Measurements from ENCODE around the gene LMAN1L.

Gene LMAN1L

DNA sequence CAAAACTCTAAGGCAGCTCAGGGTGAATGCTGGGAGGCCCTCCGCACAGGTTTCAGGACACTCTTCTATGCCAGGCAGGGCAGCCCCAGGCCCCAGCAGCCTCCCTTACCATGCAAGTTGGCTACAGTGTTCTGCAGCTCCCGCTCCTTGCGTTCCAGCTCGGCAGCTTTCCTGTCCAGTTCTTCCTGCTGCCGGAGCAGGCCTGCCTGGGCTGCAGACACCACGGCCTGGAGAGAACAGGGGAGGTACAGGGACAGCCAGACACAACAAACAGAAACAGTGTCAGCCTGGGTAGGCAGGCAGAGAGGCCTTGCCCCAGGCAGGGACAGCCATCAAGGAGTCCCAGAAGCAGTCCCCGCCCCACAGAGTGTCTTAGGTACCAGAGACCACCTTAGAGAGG lies 39.3 kb downstream of the LMAN1L start:
- no peak overlapping the region for H3K9ac ChIP-seq (ENCODE audit: low read depth, low read length)
- no peaks in the 10 kb centered on the region for H3K9me3 ChIP-seq (ENCODE audit: control insufficient read depth, insufficient read depth, low read length)
- no peaks in the 10 kb centered on the region; the same call in 1 of the 2 replicates for H3K36me3 ChIP-seq (ENCODE audit: insufficient read depth, low read length)
- H3K4me1 ChIP-seq (ENCODE audit: insufficient read depth, low read length) = no peaks in the 10 kb centered on the region

DNA sequence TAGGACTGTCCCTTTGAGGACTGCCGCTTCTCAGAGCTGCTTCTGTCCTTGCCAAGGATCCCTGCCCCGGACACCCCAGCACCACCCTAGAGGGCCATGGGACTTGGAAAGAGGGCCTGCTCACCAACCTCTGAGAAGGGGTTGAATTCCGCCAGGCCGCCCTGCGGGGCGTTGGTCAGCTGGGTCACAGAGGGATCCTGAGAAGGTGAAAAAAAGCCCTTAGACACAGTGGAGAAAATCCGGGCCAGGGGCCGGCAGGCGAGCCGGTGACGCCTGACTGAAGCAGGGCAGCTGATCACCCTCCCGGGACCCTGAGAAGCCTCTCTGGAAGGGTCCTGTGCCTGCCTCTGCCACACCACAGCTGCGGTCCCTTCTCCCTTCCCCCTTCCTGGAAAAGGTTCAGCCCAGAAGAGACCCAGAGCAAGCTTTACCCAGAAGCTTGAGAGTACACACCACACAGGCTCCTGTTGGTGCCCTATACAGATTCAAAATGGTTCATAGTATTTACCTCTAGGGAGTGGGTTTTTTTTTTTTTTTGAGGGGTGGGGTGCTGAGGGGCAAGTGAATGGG lies 41.9 kb downstream of the LMAN1L start:
- H3K36me3 ChIP-seq (ENCODE audit: insufficient read depth, low read length) = no peaks in the 10 kb centered on the region
- H3K9me3 ChIP-seq (ENCODE audit: control insufficient read depth, insufficient read depth, low read length) = no peaks in the 10 kb centered on the region
- H3K4me1 ChIP-seq (ENCODE audit: insufficient read depth, low read length) = no peaks in the 10 kb centered on the region
- no peak overlapping the region for H3K9ac ChIP-seq (ENCODE audit: low read depth, low read length)

DNA sequence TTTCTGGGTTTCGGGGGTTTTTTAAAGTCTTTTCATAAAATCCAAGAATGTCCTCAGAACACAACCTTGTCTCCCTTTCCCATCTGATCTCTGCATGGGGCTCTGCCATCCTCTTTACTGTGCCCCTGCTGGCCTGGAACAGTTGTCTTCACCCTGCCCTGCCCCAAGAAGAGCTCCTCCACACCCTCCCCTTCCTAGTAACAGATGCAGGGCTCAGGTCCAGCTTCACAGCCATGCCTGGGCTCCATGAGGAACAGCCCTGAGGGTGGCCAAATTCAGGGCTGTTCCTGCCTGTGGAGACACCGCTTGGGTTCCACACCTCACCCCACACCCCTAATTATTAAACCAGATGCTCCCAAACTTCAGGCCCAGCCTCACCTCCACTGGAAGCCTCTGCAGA lies 43.2 kb downstream of the LMAN1L start:
- Histone ChIP-seq H3K36me3 (ENCODE audit: insufficient read depth, low read length) (no peaks in the 10 kb centered on the region), H3K9ac (ENCODE audit: low read depth, low read length) (no peak overlapping the region), H3K4me1 (ENCODE audit: insufficient read depth, low read length) (no peaks in the 10 kb centered on the region), H3K9me3 (ENCODE audit: control insufficient read depth, insufficient read depth, low read length) (no peaks in the 10 kb centered on the region)

DNA sequence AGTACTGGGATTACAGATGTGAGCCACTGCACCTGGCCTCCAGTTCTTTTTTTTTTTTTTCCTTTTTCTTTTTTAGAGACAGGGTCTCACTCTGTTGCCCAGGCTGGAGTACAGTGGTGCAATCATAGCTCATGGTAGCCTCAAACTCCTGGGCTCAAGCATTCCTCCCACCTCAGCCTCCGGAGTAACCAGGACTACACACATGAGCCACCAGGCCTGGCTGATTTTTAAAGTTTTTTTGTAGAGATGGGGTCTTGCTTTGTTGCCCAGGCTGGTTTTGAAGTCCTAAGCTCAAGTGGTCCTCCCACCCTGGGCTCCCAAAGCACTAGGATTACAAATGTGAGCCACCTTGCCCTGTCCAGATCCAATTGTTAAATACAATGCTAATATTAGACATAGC lies 43.9 kb downstream of the LMAN1L start:
- H3K9me3 ChIP-seq (ENCODE audit: control insufficient read depth, insufficient read depth, low read length) = no peaks in the 10 kb centered on the region
- no peaks in the 10 kb centered on the region for H3K4me1 ChIP-seq (ENCODE audit: insufficient read depth, low read length)
- no peaks in the 10 kb centered on the region for H3K36me3 ChIP-seq (ENCODE audit: insufficient read depth, low read length)
- H3K9ac ChIP-seq (ENCODE audit: low read depth, low read length) = no peak overlapping the region

DNA sequence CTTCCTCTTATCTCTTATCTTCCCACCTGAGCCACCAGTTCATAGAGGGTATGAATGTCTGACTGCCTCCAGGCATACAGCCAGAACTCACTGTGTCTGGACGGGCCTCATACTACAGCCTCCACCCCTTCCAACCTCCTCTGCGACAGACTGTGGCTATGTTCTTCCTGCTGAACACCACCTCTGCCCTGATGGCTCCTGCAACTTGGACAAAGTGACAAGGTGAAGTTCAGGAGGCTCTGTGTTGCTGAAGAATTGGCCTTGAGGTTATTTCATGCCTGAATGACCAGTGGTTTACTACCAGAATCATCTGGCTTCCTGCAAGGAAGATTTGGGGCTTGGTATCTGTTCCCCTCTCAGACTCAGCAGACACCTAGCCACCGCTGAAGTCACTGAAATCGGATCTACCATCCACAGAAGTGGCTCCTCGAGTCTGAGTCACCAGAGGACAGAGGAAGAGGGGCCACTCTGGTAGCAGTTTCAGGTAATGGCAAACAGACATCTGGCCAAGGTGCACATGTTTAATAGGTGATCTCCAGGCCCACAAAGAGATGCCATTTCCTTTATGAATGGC lies 44.5 kb downstream of the LMAN1L start:
- Histone ChIP-seq H3K4me1 (ENCODE audit: insufficient read depth, low read length) (no peaks in the 10 kb centered on the region), H3K9ac (ENCODE audit: low read depth, low read length) (no peak overlapping the region), H3K9me3 (ENCODE audit: control insufficient read depth, insufficient read depth, low read length) (no peaks in the 10 kb centered on the region), H3K36me3 (ENCODE audit: insufficient read depth, low read length) (no peaks in the 10 kb centered on the region)

DNA sequence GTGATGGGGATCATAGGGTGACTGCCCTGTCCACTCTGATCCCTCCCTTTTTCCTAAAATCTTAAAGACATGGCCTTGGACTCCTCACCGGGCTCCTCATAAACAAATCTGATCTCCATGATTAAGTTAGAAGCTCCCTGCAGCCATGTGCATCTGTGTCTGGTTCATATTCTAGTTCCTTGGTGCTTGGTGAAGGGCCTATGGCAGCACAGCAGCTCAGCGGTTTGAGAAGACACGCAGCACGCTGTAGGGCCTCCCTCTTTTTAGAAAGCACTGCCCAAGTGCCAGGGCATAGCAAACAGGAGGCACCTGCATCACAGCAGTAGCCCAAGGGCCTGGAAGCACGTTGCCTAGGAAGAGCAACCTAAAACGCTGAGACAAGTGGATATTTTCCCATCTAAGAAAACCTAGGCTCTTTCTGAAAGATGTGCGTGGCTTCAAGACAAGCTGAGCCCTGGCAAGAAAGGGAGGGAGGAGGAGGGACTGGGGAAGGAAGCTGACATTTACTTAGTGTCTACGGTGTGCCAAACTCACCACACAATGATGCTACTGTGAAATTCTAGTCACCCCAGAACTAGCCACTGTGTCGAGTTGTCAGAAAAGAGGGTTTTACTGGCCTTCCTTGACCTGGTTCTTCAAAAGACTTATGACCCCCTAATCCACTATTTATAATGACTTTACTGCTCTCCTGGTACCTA lies 45.2 kb downstream of the LMAN1L start:
- no peaks in the 10 kb centered on the region for H3K36me3 ChIP-seq (ENCODE audit: insufficient read depth, low read length)
- no peaks in the 10 kb centered on the region for H3K9me3 ChIP-seq (ENCODE audit: control insufficient read depth, insufficient read depth, low read length)
- H3K9ac ChIP-seq (ENCODE audit: low read depth, low read length) = no peak overlapping the region
- H3K4me1 ChIP-seq (ENCODE audit: insufficient read depth, low read length) = no peaks in the 10 kb centered on the region

DNA sequence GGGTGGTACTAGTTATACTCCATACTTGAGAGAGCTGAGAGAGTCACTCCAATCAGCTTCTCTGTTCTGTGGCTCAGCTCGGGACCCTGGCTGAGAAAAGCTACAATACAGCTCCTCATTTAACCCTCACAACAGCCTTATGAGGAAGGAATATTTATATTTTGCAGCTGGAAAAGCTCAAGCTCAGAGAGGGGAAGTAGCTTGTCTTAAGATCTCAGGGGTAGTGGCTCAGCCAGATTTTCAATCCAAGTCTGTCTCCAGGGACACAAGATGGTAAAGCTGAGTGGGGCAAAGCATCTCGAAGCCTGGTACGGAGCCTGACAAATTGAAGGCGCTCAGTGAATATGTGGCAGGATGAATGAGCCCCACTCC lies 45.7 kb downstream of the LMAN1L start:
- no peak overlapping the region for H3K9ac ChIP-seq (ENCODE audit: low read depth, low read length)

GRCh38 chr15:74863239-74864056 lies 50.8 kb downstream of the LMAN1L start:
- peaks cover 5% of the 10 kb centered on the region; the same call in 1 of the 2 replicates for H3K9me3 ChIP-seq (ENCODE audit: control insufficient read depth, insufficient read depth, low read length)
- H3K36me3 ChIP-seq (ENCODE audit: insufficient read depth, low read length) = 0 out of 2 replicates have a peak, but pooled peaks cover 2% of the 10 kb centered on the region
- no peak overlapping the region for H3K9ac ChIP-seq (ENCODE audit: low read depth, low read length)
- peaks cover 5% of the 10 kb centered on the region; the same call in 1 of the 2 replicates for H3K4me1 ChIP-seq (ENCODE audit: insufficient read depth, low read length)

More for the DNA sequence above, 45.7 kb downstream of the LMAN1L start:
- Histone ChIP-seq H3K4me1 (ENCODE audit: insufficient read depth, low read length) (no peaks in the 10 kb centered on the region; the same call in 1 of the 2 replicates), H3K9me3 (ENCODE audit: control insufficient read depth, insufficient read depth, low read length) (no peaks in the 10 kb centered on the region), H3K36me3 (ENCODE audit: insufficient read depth, low read length) (no peaks in the 10 kb centered on the region)

GRCh38 chr15:74864296-74864695 lies 51.7 kb downstream of the LMAN1L start:
- no peak overlapping the region for H3K9ac ChIP-seq (ENCODE audit: low read depth, low read length)
- H3K4me1 ChIP-seq (ENCODE audit: insufficient read depth, low read length) = peaks cover 5% of the 10 kb centered on the region; the same call in 1 of the 2 replicates
- H3K9me3 ChIP-seq (ENCODE audit: control insufficient read depth, insufficient read depth, low read length) = peaks cover 5% of the 10 kb centered on the region; the same call in 1 of the 2 replicates
- 0 out of 2 replicates have a peak, but pooled peaks cover 2% of the 10 kb centered on the region for H3K36me3 ChIP-seq (ENCODE audit: insufficient read depth, low read length)

DNA sequence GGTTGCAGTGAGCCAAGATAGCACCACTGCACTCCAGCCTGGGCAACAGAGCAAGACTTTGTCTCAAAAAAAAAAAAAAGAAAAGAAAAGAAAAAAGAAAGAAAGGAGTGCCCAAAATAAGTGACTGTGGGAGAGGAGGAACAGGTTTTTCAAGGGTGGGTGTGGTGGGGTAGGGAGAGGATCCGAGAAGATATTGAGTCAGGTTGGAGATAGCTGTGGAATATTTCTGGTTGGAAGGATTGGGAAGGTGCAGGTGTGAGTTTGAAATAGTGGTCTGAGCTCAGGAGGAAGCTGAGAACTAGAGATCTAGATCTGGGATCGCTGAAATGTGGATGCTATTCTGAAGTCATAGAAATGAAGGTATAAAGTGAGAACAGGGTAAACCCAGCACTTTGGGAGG lies 52.7 kb downstream of the LMAN1L start:
- H3K4me1 ChIP-seq (ENCODE audit: insufficient read depth, low read length) = peaks cover 11% of the 10 kb centered on the region
- H3K9me3 ChIP-seq (ENCODE audit: control insufficient read depth, insufficient read depth, low read length) = peaks cover 5% of the 10 kb centered on the region; the same call in 1 of the 2 replicates
- H3K9ac ChIP-seq (ENCODE audit: low read depth, low read length) = no peak overlapping the region
- H3K36me3 ChIP-seq (ENCODE audit: insufficient read depth, low read length) = 0 out of 2 replicates have a peak, but pooled peaks cover 2% of the 10 kb centered on the region

- 0 out of 2 replicates have a peak, but pooled peaks cover 2% of the 10 kb centered on the region for H3K36me3 ChIP-seq (ENCODE audit: insufficient read depth, low read length)
- H3K9ac ChIP-seq (ENCODE audit: low read depth, low read length) = no peak overlapping the region; the same call in 1 of the 2 replicates
- H3K9me3 ChIP-seq (ENCODE audit: control insufficient read depth, insufficient read depth, low read length) = peaks cover 5% of the 10 kb centered on the region; the same call in 1 of the 2 replicates
- H3K4me1 ChIP-seq (ENCODE audit: insufficient read depth, low read length) = peaks cover 18% of the 10 kb centered on the region
Observed at GRCh38 chr15:74866090-74866489, 53.5 kb downstream of the LMAN1L start.

DNA sequence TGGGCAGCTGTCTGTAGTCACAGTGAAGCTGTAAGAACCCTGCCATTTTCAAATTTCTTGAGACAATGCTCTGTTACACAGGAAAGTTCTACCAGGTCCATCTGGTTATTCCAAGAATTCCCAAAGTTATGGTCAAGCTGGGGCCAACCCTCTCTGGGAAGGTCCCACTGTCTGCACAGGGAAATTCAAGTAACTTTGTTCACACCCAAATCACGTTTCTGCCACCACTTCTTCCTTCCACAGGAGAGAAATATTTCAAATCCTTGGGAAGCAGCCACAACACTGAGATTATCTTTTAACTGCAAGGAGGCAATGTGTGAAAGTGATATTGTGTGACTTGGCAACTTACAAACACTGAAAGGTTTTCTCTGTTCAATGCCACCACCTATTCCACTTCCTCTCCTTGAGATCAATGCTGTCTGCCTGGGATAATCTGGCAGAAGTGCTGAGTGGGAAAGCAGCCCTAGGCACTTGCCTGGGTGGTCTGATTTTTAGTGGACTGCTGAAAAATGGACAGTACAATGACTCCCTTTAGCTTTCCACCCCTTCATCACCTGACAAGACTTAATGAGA lies 54.9 kb downstream of the LMAN1L start:
- Histone ChIP-seq H3K9ac (ENCODE audit: low read depth, low read length) (no peak overlapping the region), H3K36me3 (ENCODE audit: insufficient read depth, low read length) (0 out of 2 replicates have a peak, but pooled peaks cover 2% of the 10 kb centered on the region), H3K4me1 (ENCODE audit: insufficient read depth, low read length) (peaks cover 19% of the 10 kb centered on the region), H3K9me3 (ENCODE audit: control insufficient read depth, insufficient read depth, low read length) (peaks cover 5% of the 10 kb centered on the region; the same call in 1 of the 2 replicates)

DNA sequence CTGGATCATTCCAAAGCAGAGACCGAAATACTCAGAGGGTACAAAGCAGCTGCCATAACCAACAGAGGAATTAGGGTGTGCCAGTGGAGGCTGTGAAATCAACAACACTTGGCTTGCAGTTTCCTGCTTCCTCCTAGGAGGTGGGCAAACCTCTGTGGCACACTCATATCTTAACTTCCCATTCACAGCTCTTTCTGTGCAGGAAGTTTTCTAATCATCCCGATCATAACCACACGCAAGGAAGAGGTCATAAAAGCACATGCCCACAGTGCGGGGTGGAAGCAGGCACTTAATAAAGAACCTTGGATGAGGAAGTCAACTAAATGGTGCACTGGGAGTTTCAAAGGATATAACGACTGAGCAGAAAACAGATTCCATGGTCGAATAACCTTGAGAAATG lies 55.4 kb downstream of the LMAN1L start:
- H3K4me1 ChIP-seq (ENCODE audit: insufficient read depth, low read length) = peaks cover 19% of the 10 kb centered on the region
- no peak overlapping the region for H3K9ac ChIP-seq (ENCODE audit: low read depth, low read length)
- H3K9me3 ChIP-seq (ENCODE audit: control insufficient read depth, insufficient read depth, low read length) = peaks cover 5% of the 10 kb centered on the region; the same call in 1 of the 2 replicates

DNA sequence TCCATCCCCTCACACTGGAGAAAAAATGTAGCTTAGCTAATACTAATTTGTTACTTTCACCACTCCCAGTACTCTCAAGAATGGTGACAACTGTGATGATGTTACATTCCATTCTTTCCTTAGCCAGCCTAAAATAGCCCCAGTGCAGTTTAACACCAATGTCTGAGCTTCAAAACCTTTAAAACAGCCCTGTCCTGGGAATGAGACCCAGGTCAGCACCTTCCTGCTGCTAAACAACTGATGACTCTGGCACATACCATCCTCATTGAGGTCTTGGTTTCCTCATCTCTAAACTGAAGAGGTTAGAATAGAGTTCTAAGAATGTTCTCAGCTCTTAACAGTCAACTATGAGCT lies 56.7 kb downstream of the LMAN1L start:
- H3K9ac ChIP-seq (ENCODE audit: low read depth, low read length) = no peak overlapping the region
- peaks cover 19% of the 10 kb centered on the region for H3K4me1 ChIP-seq (ENCODE audit: insufficient read depth, low read length)
- H3K36me3 ChIP-seq (ENCODE audit: insufficient read depth, low read length) = 0 out of 2 replicates have a peak, but pooled peaks cover 2% of the 10 kb centered on the region
- H3K9me3 ChIP-seq (ENCODE audit: control insufficient read depth, insufficient read depth, low read length) = peaks cover 5% of the 10 kb centered on the region; the same call in 1 of the 2 replicates

More for the DNA sequence above, 55.4 kb downstream of the LMAN1L start:
- 0 out of 2 replicates have a peak, but pooled peaks cover 2% of the 10 kb centered on the region for H3K36me3 ChIP-seq (ENCODE audit: insufficient read depth, low read length)

Data from ES-I3 (cell line).